ENCODE measurements around the gene ATP11B. TPM values are rescaled to one million over a fixed set of nuclear protein-coding genes. Genes with fewer than 3 reads are reported as not detected.

Gene ATP11B
- total and polyA plus RNA-seq, 9 of the 15 experiments (the other 6 are each of a cell fraction or from before 2014, with no cell fraction given): 11.9 to 68.7 (median 41.8) TPM

DNA sequence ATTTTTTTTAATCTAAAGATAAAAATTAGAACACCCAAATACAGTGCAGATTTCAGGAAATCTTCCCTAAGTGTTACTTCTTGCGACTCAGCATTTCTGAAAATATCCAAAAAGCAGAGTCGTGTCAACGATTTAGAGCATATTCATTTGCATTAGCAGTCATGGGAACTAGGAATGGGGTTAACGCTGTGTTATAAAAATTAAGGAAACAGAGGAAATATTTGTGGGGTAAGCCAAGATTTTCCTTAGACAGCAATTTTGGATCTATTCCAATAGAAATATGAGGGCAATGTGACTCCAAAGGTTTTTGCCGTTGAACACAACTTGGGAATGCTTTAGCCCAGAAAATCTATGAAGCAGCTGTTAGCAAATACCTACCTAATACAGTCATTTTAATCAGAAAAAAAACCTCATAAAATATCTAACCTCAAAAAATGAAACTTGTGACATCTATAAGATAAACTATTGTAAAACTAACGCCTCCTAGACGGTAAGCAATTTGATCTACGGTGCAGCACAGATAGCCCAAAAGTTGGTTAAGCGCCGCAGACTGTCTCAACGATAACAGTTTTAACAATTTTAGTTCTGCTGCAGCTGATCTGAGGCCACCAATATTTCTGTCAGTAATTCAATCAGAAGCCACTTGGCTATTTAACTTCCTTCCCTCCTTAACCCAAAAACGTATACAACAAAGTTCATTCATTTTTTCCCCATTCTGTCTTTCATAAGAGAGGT, 5.8 kb upstream of the ATP11B start (continued):
- TF ChIP-seq, protein P1, sequence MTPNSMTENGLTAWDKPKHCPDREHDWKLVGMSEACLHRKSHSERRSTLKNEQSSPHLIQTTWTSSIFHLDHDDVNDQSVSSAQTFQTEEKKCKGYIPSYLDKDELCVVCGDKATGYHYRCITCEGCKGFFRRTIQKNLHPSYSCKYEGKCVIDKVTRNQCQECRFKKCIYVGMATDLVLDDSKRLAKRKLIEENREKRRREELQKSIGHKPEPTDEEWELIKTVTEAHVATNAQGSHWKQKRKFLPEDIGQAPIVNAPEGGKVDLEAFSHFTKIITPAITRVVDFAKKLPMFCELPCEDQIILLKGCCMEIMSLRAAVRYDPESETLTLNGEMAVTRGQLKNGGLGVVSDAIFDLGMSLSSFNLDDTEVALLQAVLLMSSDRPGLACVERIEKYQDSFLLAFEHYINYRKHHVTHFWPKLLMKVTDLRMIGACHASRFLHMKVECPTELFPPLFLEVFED (CRISPR knock-in tag; conservative IDR thresholded peaks at IDR 0.05): no peak
- 0 out of 2 replicates have a peak, but pooled peaks have one; percentile 14 for TF ChIP-seq FOSL1 (tag; conservative IDR thresholded peaks at IDR 0.05)
- TF ChIP-seq CREB1 (IDR thresholded peaks at IDR 0.05): peak; percentile 38; the same call in 1 of the 2 replicates
- no peak for TF ChIP-seq CREB1 (CRISPR knock-in tag; IDR thresholded peaks at IDR 0.05)
- TF ChIP-seq, protein P2, sequence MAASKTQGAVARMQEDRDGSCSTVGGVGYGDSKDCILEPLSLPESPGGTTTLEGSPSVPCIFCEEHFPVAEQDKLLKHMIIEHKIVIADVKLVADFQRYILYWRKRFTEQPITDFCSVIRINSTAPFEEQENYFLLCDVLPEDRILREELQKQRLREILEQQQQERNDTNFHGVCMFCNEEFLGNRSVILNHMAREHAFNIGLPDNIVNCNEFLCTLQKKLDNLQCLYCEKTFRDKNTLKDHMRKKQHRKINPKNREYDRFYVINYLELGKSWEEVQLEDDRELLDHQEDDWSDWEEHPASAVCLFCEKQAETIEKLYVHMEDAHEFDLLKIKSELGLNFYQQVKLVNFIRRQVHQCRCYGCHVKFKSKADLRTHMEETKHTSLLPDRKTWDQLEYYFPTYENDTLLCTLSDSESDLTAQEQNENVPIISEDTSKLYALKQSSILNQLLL (CRISPR knock-in tag; IDR thresholded peaks at IDR 0.05; ENCODE audit: borderline replicate concordance): no peak
- TF ChIP-seq ARID1B (IDR thresholded peaks at IDR 0.05): peak; percentile 90
- TF ChIP-seq, protein P3, sequence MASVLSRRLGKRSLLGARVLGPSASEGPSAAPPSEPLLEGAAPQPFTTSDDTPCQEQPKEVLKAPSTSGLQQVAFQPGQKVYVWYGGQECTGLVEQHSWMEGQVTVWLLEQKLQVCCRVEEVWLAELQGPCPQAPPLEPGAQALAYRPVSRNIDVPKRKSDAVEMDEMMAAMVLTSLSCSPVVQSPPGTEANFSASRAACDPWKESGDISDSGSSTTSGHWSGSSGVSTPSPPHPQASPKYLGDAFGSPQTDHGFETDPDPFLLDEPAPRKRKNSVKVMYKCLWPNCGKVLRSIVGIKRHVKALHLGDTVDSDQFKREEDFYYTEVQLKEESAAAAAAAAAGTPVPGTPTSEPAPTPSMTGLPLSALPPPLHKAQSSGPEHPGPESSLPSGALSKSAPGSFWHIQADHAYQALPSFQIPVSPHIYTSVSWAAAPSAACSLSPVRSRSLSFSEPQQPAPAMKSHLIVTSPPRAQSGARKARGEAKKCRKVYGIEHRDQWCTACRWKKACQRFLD (CRISPR knock-in tag; IDR thresholded peaks at IDR 0.05): peak; percentile 22; the same call in 1 of the 2 replicates
- peak; percentile 81 for TF ChIP-seq CCNT2 (IDR thresholded peaks at IDR 0.05; ENCODE audit: borderline replicate concordance, extremely low read depth, insufficient read length, low read depth, low read length)
- TF ChIP-seq, protein P4, sequence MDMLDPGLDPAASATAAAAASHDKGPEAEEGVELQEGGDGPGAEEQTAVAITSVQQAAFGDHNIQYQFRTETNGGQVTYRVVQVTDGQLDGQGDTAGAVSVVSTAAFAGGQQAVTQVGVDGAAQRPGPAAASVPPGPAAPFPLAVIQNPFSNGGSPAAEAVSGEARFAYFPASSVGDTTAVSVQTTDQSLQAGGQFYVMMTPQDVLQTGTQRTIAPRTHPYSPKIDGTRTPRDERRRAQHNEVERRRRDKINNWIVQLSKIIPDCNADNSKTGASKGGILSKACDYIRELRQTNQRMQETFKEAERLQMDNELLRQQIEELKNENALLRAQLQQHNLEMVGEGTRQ (CRISPR knock-in tag; IDR thresholded peaks at IDR 0.05): no peak
- TF ChIP-seq ZNF408 (CRISPR knock-in tag; IDR thresholded peaks at IDR 0.05; ENCODE audit: low read depth): no peak
- TF ChIP-seq SMAD1 (IDR thresholded peaks at IDR 0.05; ENCODE audit: low read depth, low read length, partially characterized antibody): no peak
- TF ChIP-seq, protein P5, sequence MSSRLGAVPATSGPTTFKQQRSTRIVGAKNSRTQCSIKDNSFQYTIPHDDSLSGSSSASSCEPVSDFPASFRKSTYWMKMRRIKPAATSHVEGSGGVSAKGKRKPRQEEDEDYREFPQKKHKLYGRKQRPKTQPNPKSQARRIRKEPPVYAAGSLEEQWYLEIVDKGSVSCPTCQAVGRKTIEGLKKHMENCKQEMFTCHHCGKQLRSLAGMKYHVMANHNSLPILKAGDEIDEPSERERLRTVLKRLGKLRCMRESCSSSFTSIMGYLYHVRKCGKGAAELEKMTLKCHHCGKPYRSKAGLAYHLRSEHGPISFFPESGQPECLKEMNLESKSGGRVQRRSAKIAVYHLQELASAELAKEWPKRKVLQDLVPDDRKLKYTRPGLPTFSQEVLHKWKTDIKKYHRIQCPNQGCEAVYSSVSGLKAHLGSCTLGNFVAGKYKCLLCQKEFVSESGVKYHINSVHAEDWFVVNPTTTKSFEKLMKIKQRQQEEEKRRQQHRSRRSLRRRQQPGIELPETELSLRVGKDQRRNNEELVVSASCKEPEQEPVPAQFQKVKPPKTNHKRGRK (tag; IDR thresholded peaks at IDR 0.05): no peak
- TF ChIP-seq SMAD3 (CRISPR knock-in tag; conservative IDR thresholded peaks at IDR 0.05): no peak
- peak; percentile 63; the same call in 1 of the 2 replicates for TF ChIP-seq FOXM1 (IDR thresholded peaks at IDR 0.05; ENCODE audit: low read depth)
- no peak for TF ChIP-seq FOXM1 (CRISPR knock-in tag; IDR thresholded peaks at IDR 0.05; ENCODE audit: low read depth)
- no peak for TF ChIP-seq HEY1 (CRISPR knock-in tag; IDR thresholded peaks at IDR 0.05; ENCODE audit: borderline replicate concordance)
- TF ChIP-seq BRF1 (IDR thresholded peaks at IDR 0.05; ENCODE audit: borderline replicate concordance, extremely low read depth, insufficient read length): no peak
- no peak for TF ChIP-seq ZNF175 (CRISPR knock-in tag; IDR thresholded peaks at IDR 0.05; ENCODE audit: low read depth)
- TF ChIP-seq GABPB1 (CRISPR knock-in tag; IDR thresholded peaks at IDR 0.05): no peak
- TF ChIP-seq ZNF347 (CRISPR knock-in tag; IDR thresholded peaks at IDR 0.05; ENCODE audit: low read depth): no peak
- no peak for TF ChIP-seq ELF1 (tag; IDR thresholded peaks at IDR 0.05)
- no peak for TF ChIP-seq ZNF445 (CRISPR knock-in tag; IDR thresholded peaks at IDR 0.05; ENCODE audit: low read depth)
